Breast epithelium (tissue), 4 donors: Measurements from ENCODE around the gene CDKN2D. TPM values are rescaled to one million over a fixed set of nuclear protein-coding genes. Genes with fewer than 3 reads are reported as not detected.

Source experiments
- DNase-seq, 2 donors: peaks; one replicate each; pipeline ENCODE4 v3.0.0-alpha.2; 2019; ENCODE audit warnings: low spot score in 2 of 2
- H3K27ac ChIP-seq, 2 donors: fragments of 200-600 bp; sonication (generic) in 1 of 2; one replicate each; pipeline ENCODE4 v1.5.1; 2016 to 2019; ENCODE audit warnings: mild to moderate bottlenecking in 1 of 2
- H3K27me3 ChIP-seq, 2 donors: fragments of 200-600 bp; sonication (generic) in 1 of 2; one replicate each; pipeline versions ENCODE4 v1.5.1 to v1.6.0; 2017 to 2019; ENCODE audit warnings: control low read depth in 1 of 2, mild to moderate bottlenecking in 1 of 2
- H3K36me3 ChIP-seq: fragments of 200-600 bp; one replicate; pipeline ENCODE4 v1.5.1; 2019
- H3K4me1 ChIP-seq, 2 donors: fragments of 200-600 bp; sonication (generic); one replicate each; pipeline ENCODE4 v1.5.1; 2016 to 2019; ENCODE audit warnings: control low read depth in 1 of 2
- H3K4me3 ChIP-seq, 3 donors: fragments of 200-600 bp; sonication (generic); 1 replicate in 2 of 3; 2 replicates in 1 of 3; pipeline ENCODE4 v1.5.1; 2016 to 2019; ENCODE audit warnings: mild to moderate bottlenecking in 3 of 3, moderate library complexity in 2 of 3
- H3K9me3 ChIP-seq, 2 donors: fragments of 200-600 bp; sonication (generic) in 1 of 2; one replicate each; pipeline ENCODE4 v1.5.1; 2016 to 2019; ENCODE audit warnings: control low read depth in 1 of 2
- CTCF ChIP-seq, 3 donors: fragments of 450-650 bp; IDR thresholded peaks; one replicate each; pipeline ENCODE4 v1.5.1; 2016 to 2017; ENCODE audit warnings: antibody characterized with exemption in 3 of 3, mild to moderate bottlenecking in 3 of 3, moderate library complexity in 3 of 3
- POLR2A ChIP-seq: fragments of 450-650 bp; IDR thresholded peaks from one replicate; pipeline ENCODE4 v1.6.1; 2016; ENCODE audit warnings: antibody characterized with exemption, mild to moderate bottlenecking, moderate library complexity
- POLR2AphosphoS5 ChIP-seq, 3 donors: sonication (generic); formaldehyde crosslinking; IDR thresholded peaks; one replicate each; pipeline ENCODE4 v1.6.1; 2017; ENCODE audit warnings: antibody characterized with exemption in 3 of 3
- intact Hi-C: fragments of 100-400 bp; cut with DNase I; formaldehyde crosslinking; loops from one replicate; pipeline ENCODE4 v1.15.1; 2023; ENCODE audit warnings: low total_unique reads
- total RNA-seq, 3 donors: library from RNA; depleted of rRNA; stranded (reverse); fragments of >200 nt; gene quantifications; one replicate each; pipeline ENCODE4 v1.1.0, GENCODE V29; 2016

The CDKN2D gene
- total RNA-seq, 3 donors from 2014 or later: 5.3 to 9.4 (median 8.8) TPM

GRCh38 chr19:10550336-10550735 is 18.4 kb downstream of the CDKN2D start:
- no peak overlapping the region for H3K27ac ChIP-seq
- H3K9me3 ChIP-seq: no peaks in the 10 kb centered on the region
- peaks cover 4% of the 10 kb centered on the region for H3K36me3 ChIP-seq
- no peaks in the 10 kb centered on the region for H3K27me3 ChIP-seq
- H3K4me3 ChIP-seq: no peak overlapping the region
- TF ChIP-seq POLR2AphosphoS5 (IDR thresholded peaks at IDR 0.05) (no peak), POLR2A (no peak), CTCF (IDR thresholded peaks at IDR 0.05) (no peak)
- intact Hi-C loops: no loop called here
- DNase-seq: no peak
- peaks cover 0 to 1% of the 10 kb centered on the region in 2 donors for H3K4me1 ChIP-seq

GRCh38 chr19:10549733-10550132 is 19.0 kb downstream of the CDKN2D start:
- Histone ChIP-seq H3K4me3 (no peak overlapping the region), H3K36me3 (peaks cover 4% of the 10 kb centered on the region), H3K9me3 (no peaks in the 10 kb centered on the region), H3K27me3 (no peaks in the 10 kb centered on the region), H3K27ac (no peak overlapping the region), H3K4me1 (peaks cover 0 to 7% of the 10 kb centered on the region in 2 donors)
- TF ChIP-seq POLR2AphosphoS5 (IDR thresholded peaks at IDR 0.05) (no peak), CTCF (IDR thresholded peaks at IDR 0.05) (no peak), POLR2A (no peak)
- no peak for DNase-seq
- intact Hi-C loops: no loop called here

GRCh38 chr19:10548746-10549276 is 20.0 kb downstream of the CDKN2D start:
- TF ChIP-seq POLR2A (no peak), POLR2AphosphoS5 (IDR thresholded peaks at IDR 0.05) (no peak), CTCF (IDR thresholded peaks at IDR 0.05) (no peak)
- no peak overlapping the region for H3K4me3 ChIP-seq
- H3K36me3 ChIP-seq: peaks cover 4% of the 10 kb centered on the region
- H3K27me3 ChIP-seq: no peaks in the 10 kb centered on the region
- H3K4me1 ChIP-seq: peaks cover 0 to 10% of the 10 kb centered on the region in 2 donors
- DNase-seq: no peak
- intact Hi-C loops: no loop called here
- no peaks in the 10 kb centered on the region for H3K9me3 ChIP-seq
- no peak overlapping the region for H3K27ac ChIP-seq

- no peaks in the 10 kb centered on the region for H3K36me3 ChIP-seq
- intact Hi-C loops: no loop called here
- H3K27ac ChIP-seq: no peak overlapping the region
- no peak for DNase-seq
- no peaks in the 10 kb centered on the region for H3K27me3 ChIP-seq
- H3K4me1 ChIP-seq: peaks cover 0 to 14% of the 10 kb centered on the region in 2 donors
- H3K4me3 ChIP-seq: no peak overlapping the region
- TF ChIP-seq CTCF (IDR thresholded peaks at IDR 0.05) (no peak), POLR2AphosphoS5 (IDR thresholded peaks at IDR 0.05) (no peak), POLR2A (no peak)
- H3K9me3 ChIP-seq: no peaks in the 10 kb centered on the region
Observed at GRCh38 chr19:10546817-10547216, 22.0 kb downstream of the CDKN2D start.

- Histone ChIP-seq H3K36me3 (no peaks in the 10 kb centered on the region), H3K4me1 (peaks cover 0 to 14% of the 10 kb centered on the region in 2 donors), H3K27ac (peak overlapping the region; percentile 89 to 94), H3K27me3 (no peaks in the 10 kb centered on the region), H3K4me3 (peak overlapping the region; percentile 70 to 93 (median 89)), H3K9me3 (no peaks in the 10 kb centered on the region)
- intact Hi-C loops: no loop called here
- DNase-seq: no peak
- TF ChIP-seq POLR2A (no peak), POLR2AphosphoS5 (IDR thresholded peaks at IDR 0.05) (no peak), CTCF (IDR thresholded peaks at IDR 0.05) (no peak)
Observed at GRCh38 chr19:10544753-10545251, 24.0 kb downstream of the CDKN2D start.
